SK-N-MC (cell line): ENCODE measurements around the gene RNF135.

Experiments
- EZH2 ChIP-seq: fragments of 200-600 bp; sonication (generic); IDR thresholded peaks from one replicate; pipeline ENCODE4 v1.6.1; 2017; ENCODE audit warnings: antibody characterized with exemption
- POLR2AphosphoS5 ChIP-seq: IDR thresholded peaks from 2 replicates; pipeline ENCODE4 v1.6.1; 2012; ENCODE audit warnings: mild to moderate bottlenecking, low read depth, low read length, borderline replicate concordance

GRCh38 chr17:31004160-31004559 lies 33.3 kb downstream of the RNF135 start:
- TF ChIP-seq POLR2AphosphoS5 (no peak), EZH2 (no peak)
